ENCODE data around the gene HOXC10. TPM values are rescaled to one million over a fixed set of nuclear protein-coding genes. Genes with fewer than 3 reads are reported as not detected.

HOXC10 gene
- total and polyA plus RNA-seq, 2 donors (not counting 1 experiment from before 2014, with no cell fraction given): not detected

GRCh38 chr12:53960187-53961024 lies 24.5 kb upstream of the HOXC10 start:
- H3K9me3 Mint-ChIP-seq (ENCODE audit: insufficient read depth): no peaks in the 10 kb centered on the region
- no peaks in the 10 kb centered on the region for H3K36me3 ChIP-seq (replicated peaks in 1 of 2; ENCODE audit: control extremely low read depth in 1 of 2, control insufficient read depth in 1 of 2, extremely low read depth in 1 of 2, insufficient read depth in 2 of 2, low read length in 1 of 2)
- DNase-seq (peak; percentile 42), ATAC-seq (ENCODE audit: low read depth) (no peak)
- no peaks in the 10 kb centered on the region for H4K20me1 ChIP-seq (ENCODE audit: control insufficient read depth, insufficient read depth, low read length, poor library complexity, severe bottlenecking)
- peaks cover 1 to 99% (median 91%) of the 10 kb centered on the region in 4 experiments for H3K27me3 ChIP-seq (replicated peaks in 1 of 4; ENCODE audit: control extremely low read depth in 1 of 4, control insufficient read depth in 3 of 4, insufficient read depth in 4 of 4, low read length in 3 of 4)
- no peak overlapping the region for H3K27ac ChIP-seq (ENCODE audit: low read length in 2 of 2)
- intact Hi-C loops (cut with micrococcal nuclease): no loop called here
- no peak overlapping the region for H3K4me3 Mint-ChIP-seq
- H3K9me3 ChIP-seq (ENCODE audit: control extremely low read depth in 1 of 3, control insufficient read depth in 2 of 3, insufficient read depth in 1 of 3, low read length in 2 of 3): peaks cover 1 to 74% (median 3%) of the 10 kb centered on the region in 3 donors
- TF ChIP-seq EZH2 (IDR thresholded peaks at IDR 0.05; ENCODE audit: borderline replicate concordance, insufficient read depth, low read depth, low read length, poor library complexity, severe bottlenecking) (peak; percentile 90), CTCF (IDR thresholded peaks at IDR 0.05) (no peak)
- H3K4me1 ChIP-seq (ENCODE audit: control insufficient read depth in 2 of 2, insufficient read depth in 2 of 2, low read length in 2 of 2): peaks cover 22 to 47% of the 10 kb centered on the region in 2 donors
- no peak overlapping the region for H3K4me3 ChIP-seq (ENCODE audit: control extremely low read depth in 1 of 5, extremely low read depth in 1 of 5, insufficient read depth in 1 of 5, low read depth in 2 of 5, low read length in 4 of 5)
- 12% methylated on average over 36 of the region's 39 CpGs for WGBS (ENCODE audit: insufficient coverage)
- ChIA-PET POLR2A (no interaction called here), CTCF (interaction anchor here (0.6 kb wide), 1 partner anchor 49 kb away, joined by 3 read pairs; the partner anchor contains the start of gene HOXC8)
- H3K4me2 ChIP-seq (replicated peaks; ENCODE audit: low read depth, low read length, poor library complexity, severe bottlenecking): no peak overlapping the region
- H3K9ac ChIP-seq (ENCODE audit: low read length): no peak overlapping the region
- peaks cover 22% of the 10 kb centered on the region for H3K4me1 Mint-ChIP-seq
- no peak overlapping the region for H2AFZ ChIP-seq (ENCODE audit: insufficient read depth, low read depth, low read length, poor library complexity, severe bottlenecking)
- H3K27me3 Mint-ChIP-seq: peaks cover 87% of the 10 kb centered on the region
- no peaks in the 10 kb centered on the region for H3K79me2 ChIP-seq (ENCODE audit: control insufficient read depth, insufficient read depth, low read length)
- peak overlapping the region; percentile 29 for H3K27ac Mint-ChIP-seq
